Coronary artery (tissue), 2 donors: ENCODE data around the gene E2F6.

Experiments
- DNase-seq: peaks from one replicate; pipeline ENCODE4 v3.0.0-alpha.2; 2017; ENCODE audit warnings: low spot score
- H3K27ac ChIP-seq, 2 donors: fragments of 200-600 bp; sonication (generic); one replicate each; pipeline ENCODE4 v1.5.1; 2016 to 2019
- H3K4me3 ChIP-seq: fragments of 200-600 bp; sonication (generic); 2 replicates; pipeline ENCODE4 v1.5.1; 2016; ENCODE audit warnings: mild to moderate bottlenecking, moderate library complexity
- CTCF ChIP-seq: fragments of 200-600 bp; sonication (generic); IDR thresholded peaks from one replicate; pipeline ENCODE4 v1.5.1; 2019; ENCODE audit warnings: antibody characterized with exemption

Gene E2F6

GRCh38 chr2:11482473-11483035 lies 16.6 kb upstream of the E2F6 start:
- Histone ChIP-seq H3K27ac (no peak overlapping the region), H3K4me3 (peak overlapping the region; percentile 76)
- no peak for TF ChIP-seq CTCF
- no peak for DNase-seq

DNA sequence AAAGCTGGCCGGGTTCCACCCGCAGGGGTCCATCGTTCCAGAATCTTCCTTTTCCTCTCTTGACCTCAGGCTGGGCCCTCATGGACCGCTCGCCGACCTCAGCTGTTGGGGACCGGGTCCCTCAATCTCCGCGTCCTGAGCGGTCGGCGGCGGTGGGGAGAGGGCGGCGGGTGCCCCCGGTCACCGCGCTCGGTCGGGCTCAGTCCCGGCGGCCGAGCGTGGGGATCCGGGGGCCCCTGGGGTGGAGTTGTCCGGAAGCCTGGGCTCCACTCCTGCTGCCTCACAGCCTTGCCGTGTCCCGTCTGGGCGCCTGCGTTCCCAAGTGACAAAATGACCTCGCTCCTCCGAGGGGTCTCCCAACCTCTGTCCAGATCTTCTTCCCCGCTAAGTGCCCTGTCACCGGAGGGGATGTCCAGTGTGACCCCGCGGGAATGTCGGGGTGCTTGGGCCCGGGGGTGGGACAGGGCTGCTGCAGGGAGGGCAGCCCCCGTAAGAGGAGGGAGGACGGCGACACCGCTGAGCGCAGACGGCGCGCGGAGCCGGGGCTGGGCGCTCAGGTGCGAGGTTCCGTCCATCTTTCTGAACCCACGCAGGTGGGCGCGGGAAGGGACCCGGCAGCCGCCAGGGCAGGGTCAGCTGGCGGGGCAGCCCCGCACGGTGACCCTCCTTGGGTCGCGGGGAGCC lies 16.0 kb upstream of the E2F6 start:
- Histone ChIP-seq H3K4me3 (peak overlapping the region; percentile 76), H3K27ac (no peak overlapping the region)
- TF ChIP-seq CTCF: no peak
- DNase-seq: no peak

GRCh38 chr2:11481426-11481788 lies 15.4 kb upstream of the E2F6 start:
- TF ChIP-seq CTCF: no peak
- H3K4me3 ChIP-seq: no peak overlapping the region
- no peak for DNase-seq
- no peak overlapping the region for H3K27ac ChIP-seq

DNA sequence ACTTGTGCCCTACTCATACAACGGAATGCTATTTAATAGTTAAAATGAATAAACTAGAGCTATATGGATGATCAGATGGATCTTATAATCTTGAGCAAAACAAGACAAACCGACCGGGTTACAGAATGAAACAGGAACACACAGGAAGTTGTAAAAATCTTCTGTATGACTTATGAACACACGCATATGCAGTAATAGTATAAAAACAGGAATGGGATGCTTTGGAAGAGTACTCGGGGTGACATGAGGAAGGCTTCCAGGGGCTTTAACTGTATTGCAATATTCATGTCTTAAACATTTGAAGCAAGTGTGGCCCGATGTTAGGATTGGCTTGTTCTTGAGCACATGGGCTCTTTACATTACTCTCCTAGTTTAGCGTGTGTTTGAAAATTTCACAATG lies 14.9 kb upstream of the E2F6 start:
- Histone ChIP-seq H3K4me3 (no peak overlapping the region), H3K27ac (no peak overlapping the region)
- no peak for TF ChIP-seq CTCF
- DNase-seq: no peak

DNA sequence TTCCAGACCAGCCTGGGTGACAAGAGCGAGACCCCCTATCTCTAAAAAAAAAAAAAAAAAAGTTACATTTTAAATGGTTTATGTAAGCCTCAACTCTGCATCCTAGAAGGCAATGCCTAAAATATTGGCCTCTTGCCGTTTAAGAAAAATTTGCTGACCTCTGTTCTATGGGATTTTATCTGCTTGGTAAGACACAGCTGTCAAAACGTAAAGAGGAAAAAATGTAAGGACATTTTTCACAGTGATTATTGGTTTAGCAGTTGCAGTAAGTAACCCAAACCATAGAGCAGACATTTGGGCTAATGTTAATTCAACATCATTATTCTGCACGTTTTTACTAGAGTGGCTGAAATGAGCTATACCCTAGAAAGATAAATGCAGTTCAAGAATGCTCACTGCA lies 14.4 kb upstream of the E2F6 start:
- no peak for DNase-seq
- Histone ChIP-seq H3K4me3 (no peak overlapping the region), H3K27ac (no peak overlapping the region)
- no peak for TF ChIP-seq CTCF

GRCh38 chr2:11478899-11479605 lies 13.1 kb upstream of the E2F6 start:
- no peak for DNase-seq
- Histone ChIP-seq H3K27ac (no peak overlapping the region), H3K4me3 (no peak overlapping the region)
- no peak for TF ChIP-seq CTCF

- H3K27ac ChIP-seq: no peak overlapping the region
- DNase-seq: no peak
- TF ChIP-seq CTCF: peak; percentile 62
- H3K4me3 ChIP-seq: no peak overlapping the region
Measured at GRCh38 chr2:11477994-11478393, 12.0 kb upstream of the E2F6 start.
